GM18505 (cell line): Measurements from ENCODE around the gene HRH1.
"Not testable (repeated sequence)": the region's sequence is repeated elsewhere in the genome, so short reads cannot be mapped to it uniquely, and the experiment has no call there.

Source experiments
- ATAC-seq: cut with Tn5 transposase; IDR thresholded peaks from one replicate; pipeline ENCODE4 v1.9.1; 2021; ENCODE audit not compliant: unreplicated experiment
- POLR2A ChIP-seq: IDR thresholded peaks from 4 replicates; pipeline ENCODE4 v1.6.1; 2011; ENCODE audit warnings: borderline replicate concordance; ENCODE audit not compliant: insufficient read depth, insufficient read length; ENCODE audit errors: extremely low read depth

The HRH1 gene

GRCh38 chr3:11168881-11169805, 14.8 kb downstream of the HRH1 start:
- no peak for TF ChIP-seq POLR2A
- ATAC-seq = no peak

GRCh38 chr3:11170052-11170770, 15.9 kb downstream of the HRH1 start:
- ATAC-seq = no peak
- no peak for TF ChIP-seq POLR2A

- no peak for ATAC-seq
Observed at GRCh38 chr3:11172096-11172690, 17.9 kb downstream of the HRH1 start.

GRCh38 chr3:11173828-11174465, 19.7 kb downstream of the HRH1 start:
- TF ChIP-seq POLR2A = no peak
- ATAC-seq = no peak

More at GRCh38 chr3:11172096-11172690, 17.9 kb downstream of the HRH1 start:
- TF ChIP-seq POLR2A = no peak

- ATAC-seq = no peak
Observed at GRCh38 chr3:11178421-11178820, 24.1 kb downstream of the HRH1 start.

GRCh38 chr3:11184328-11184969, 30.2 kb downstream of the HRH1 start:
- not testable (repeated sequence) for ATAC-seq

More at GRCh38 chr3:11178421-11178820, 24.1 kb downstream of the HRH1 start:
- TF ChIP-seq POLR2A = no peak

GRCh38 chr3:11185144-11185543, 30.9 kb downstream of the HRH1 start:
- no peak for ATAC-seq
- TF ChIP-seq POLR2A = no peak

- ATAC-seq = no peak
- TF ChIP-seq POLR2A = no peak
Observed at GRCh38 chr3:11185564-11186317, 31.4 kb downstream of the HRH1 start.

- TF ChIP-seq POLR2A = no peak
Observed at GRCh38 chr3:11186318-11186692, 32.0 kb downstream of the HRH1 start.

GRCh38 chr3:11186771-11187191, 32.5 kb downstream of the HRH1 start:
- ATAC-seq = no peak
- TF ChIP-seq POLR2A = no peak

More at GRCh38 chr3:11186318-11186692, 32.0 kb downstream of the HRH1 start:
- ATAC-seq = no peak

- no peak for TF ChIP-seq POLR2A
- no peak for ATAC-seq
Observed at GRCh38 chr3:11187681-11188080, 33.4 kb downstream of the HRH1 start.

GRCh38 chr3:11188231-11188630, 33.9 kb downstream of the HRH1 start:
- TF ChIP-seq POLR2A = no peak
- ATAC-seq = no peak

GRCh38 chr3:11195201-11195600, 40.9 kb downstream of the HRH1 start:
- no peak for ATAC-seq
- TF ChIP-seq POLR2A = no peak
